GM18502 (cell line): ENCODE measurements around the gene BNC2.
"Not testable (repeated sequence)": the region's sequence is repeated elsewhere in the genome, so short reads cannot be mapped to it uniquely, and the experiment has no call there.

Source experiments
- ATAC-seq: cut with Tn5 transposase; IDR thresholded peaks from one replicate; pipeline ENCODE4 v1.9.1; 2021; ENCODE audit warnings: mild to moderate bottlenecking; ENCODE audit not compliant: unreplicated experiment, poor library complexity

The BNC2 gene

GRCh38 chr9:16870596-16871335 lies at the start of gene BNC2:
Gene BNC2, minus strand, starts transcription at chr9:16870670. Its CDS starts 22 bp downstream, at chr9:16870648.
- no peak for ATAC-seq

GRCh38 chr9:16918920-16919319 lies 48.5 kb upstream of the BNC2 start:
- no peak for ATAC-seq

- ATAC-seq, result no peak
Measured at GRCh38 chr9:16915126-16915831, 44.8 kb upstream of the BNC2 start.

- ATAC-seq, result no peak
Measured at GRCh38 chr9:16912197-16912596, 41.7 kb upstream of the BNC2 start.

- not testable (repeated sequence) for ATAC-seq
Measured at GRCh38 chr9:16908206-16908605, 37.7 kb upstream of the BNC2 start.

GRCh38 chr9:16904655-16905054 lies 34.2 kb upstream of the BNC2 start:
- ATAC-seq, result no peak

GRCh38 chr9:16901590-16901989 lies 31.1 kb upstream of the BNC2 start:
- ATAC-seq, result no peak

- no peak for ATAC-seq
Measured at GRCh38 chr9:16899606-16900005, 29.1 kb upstream of the BNC2 start.

- ATAC-seq, result no peak
Measured at GRCh38 chr9:16898464-16898863, 28.0 kb upstream of the BNC2 start.

- no peak for ATAC-seq
Measured at GRCh38 chr9:16888594-16888993, 18.1 kb upstream of the BNC2 start.

GRCh38 chr9:16885931-16886330 lies 15.5 kb upstream of the BNC2 start:
- ATAC-seq, result no peak

- ATAC-seq, result no peak
Measured at GRCh38 chr9:16884952-16885513, 14.6 kb upstream of the BNC2 start.

- no peak for ATAC-seq
Measured at GRCh38 chr9:16884373-16884772, 13.9 kb upstream of the BNC2 start.

- ATAC-seq, result no peak
Measured at GRCh38 chr9:16883586-16883985, 13.1 kb upstream of the BNC2 start.

- not testable (repeated sequence) for ATAC-seq
Measured at GRCh38 chr9:16882440-16882839, 12.0 kb upstream of the BNC2 start.

- no peak for ATAC-seq
Measured at GRCh38 chr9:16879416-16879815, 8.9 kb upstream of the BNC2 start.

- no peak for ATAC-seq
Measured at GRCh38 chr9:16877256-16877655, 6.8 kb upstream of the BNC2 start.

- no peak for ATAC-seq
Measured at GRCh38 chr9:16873126-16873802, 2.8 kb upstream of the BNC2 start.

GRCh38 chr9:16871336-16872151 lies 1.1 kb upstream of the BNC2 start:
- no peak for ATAC-seq
